Stimulated activated CD4-positive, alpha-beta T cell treated with anti-CD3 and anti-CD28 coated beads, TNF-alpha, amount 100 ng/mL, for 4 hours (primary cell): ENCODE data around the gene APP.

Source experiments
- DNase-seq, 3 experiments: peaks; one replicate each; pipeline ENCODE4 v3.0.0-alpha.2; 2020; ENCODE audit warnings: low read depth in 3 of 3

APP gene

GRCh38 chr21:25870084-25870483 lies 300.5 kb downstream of the APP start:
- DNase-seq = no peak

GRCh38 chr21:25867061-25867460 lies 303.5 kb downstream of the APP start:
- DNase-seq = no peak

- no peak for DNase-seq
Measured at GRCh38 chr21:25863747-25864146, 306.8 kb downstream of the APP start.

- no peak for DNase-seq
Measured at GRCh38 chr21:25863031-25863430, 307.5 kb downstream of the APP start.

GRCh38 chr21:25862596-25862995 lies 308.0 kb downstream of the APP start:
- DNase-seq = no peak

- no peak for DNase-seq
Measured at GRCh38 chr21:25862112-25862511, 308.5 kb downstream of the APP start.

GRCh38 chr21:25859235-25859929 lies 311.2 kb downstream of the APP start:
- no peak for DNase-seq

- no peak for DNase-seq
Measured at GRCh38 chr21:25858325-25858724, 312.2 kb downstream of the APP start.

- DNase-seq = no peak
Measured at GRCh38 chr21:25857308-25858074, 313.1 kb downstream of the APP start.

GRCh38 chr21:25855576-25855975 lies 315.0 kb downstream of the APP start:
- no peak for DNase-seq

- DNase-seq = no peak
Measured at GRCh38 chr21:25850126-25850842, 320.3 kb downstream of the APP start.

GRCh38 chr21:25848309-25848708 lies 322.3 kb downstream of the APP start:
- no peak for DNase-seq

- no peak for DNase-seq
Measured at GRCh38 chr21:25845729-25846256, 324.8 kb downstream of the APP start.

GRCh38 chr21:25842925-25843324 lies 327.6 kb downstream of the APP start:
- no peak for DNase-seq

- no peak for DNase-seq
Measured at GRCh38 chr21:25838809-25839208, 331.8 kb downstream of the APP start.

GRCh38 chr21:25837533-25838265 lies 332.9 kb downstream of the APP start:
- DNase-seq = no peak

- no peak for DNase-seq
Measured at GRCh38 chr21:25836396-25836795, 334.2 kb downstream of the APP start.

- no peak for DNase-seq
Measured at GRCh38 chr21:25834381-25834780, 336.2 kb downstream of the APP start.

GRCh38 chr21:25831300-25831960 lies 339.1 kb downstream of the APP start:
- DNase-seq = no peak
